SH-SY5Y (cell line): Measurements from ENCODE around the gene DDX59.

Experiments
- GATA2 ChIP-seq: IDR thresholded peaks from 2 replicates; pipeline ENCODE4 v1.6.1; 2011; ENCODE audit warnings: mild to moderate bottlenecking, low read depth, low read length
- GATA3 ChIP-seq: IDR thresholded peaks from 2 replicates; pipeline ENCODE4 v1.6.1; 2011; ENCODE audit warnings: low read depth, mild to moderate bottlenecking, low read length, moderate library complexity

DNA sequence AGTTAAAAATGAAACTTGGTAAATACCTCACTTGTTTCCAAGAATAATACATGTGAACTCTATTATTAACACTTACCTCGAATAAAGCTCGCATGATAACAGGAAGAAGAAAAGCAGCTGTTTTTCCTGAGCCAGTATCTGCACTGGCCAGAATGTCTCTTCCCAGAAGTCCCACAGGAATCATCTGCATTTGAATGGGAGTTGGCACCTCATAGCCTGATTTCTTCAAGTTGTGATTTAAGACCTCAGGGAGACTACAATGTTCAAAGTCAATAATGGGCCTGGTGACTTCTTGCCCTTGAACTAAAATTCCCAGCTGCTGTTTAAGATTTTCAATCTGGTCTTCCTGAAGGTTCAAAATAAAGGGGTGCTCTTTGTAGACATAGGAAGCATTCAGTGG lies 3.8 kb downstream of the DDX59 start:
- TF ChIP-seq GATA3 (no peak), GATA2 (no peak)
